Measurements from ENCODE around the gene CFD. TPM values are rescaled to one million over a fixed set of nuclear protein-coding genes. Genes with fewer than 3 reads are reported as not detected.

The CFD gene
- total RNA-seq, 3 donors from 2014 or later: 43.1 to 209 (median 110) TPM

DNA sequence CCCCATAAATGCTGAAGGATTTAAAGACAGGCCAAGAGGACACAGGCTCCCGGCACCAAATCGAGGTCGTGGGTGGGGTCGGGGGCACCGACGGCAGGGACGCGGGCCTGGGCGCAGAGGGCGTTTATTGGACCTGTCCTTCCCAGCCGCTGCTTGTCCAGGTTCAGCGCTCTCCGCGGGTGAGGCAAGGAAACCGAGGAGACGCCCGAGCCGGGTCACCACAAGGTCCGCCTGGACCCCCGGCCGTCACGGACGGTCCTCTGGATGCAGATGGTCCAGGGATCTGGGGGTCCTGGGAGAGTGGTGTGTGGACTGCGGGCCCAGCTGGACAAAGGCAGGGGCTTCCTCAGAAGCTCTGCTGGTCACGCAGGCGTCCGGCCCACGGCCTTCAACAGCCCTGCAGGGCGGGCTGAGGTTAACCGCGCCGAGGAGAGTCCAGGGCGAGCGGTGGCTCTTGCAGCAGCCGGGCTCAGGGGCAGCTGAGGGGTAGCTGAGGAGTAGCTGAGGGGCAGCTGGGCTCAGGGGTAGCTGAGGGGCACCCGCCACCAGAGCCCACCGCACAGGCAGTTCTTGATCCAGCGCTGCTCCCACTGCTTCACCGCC, 8.5 kb downstream of the CFD start:
- Histone ChIP-seq H3K36me3 (ENCODE audit: low read depth) (no peaks in the 10 kb centered on the region), H3K9me3 (no peaks in the 10 kb centered on the region), H3K4me3 (no peak overlapping the region), H3K4me1 (ENCODE audit: low read depth) (peaks cover 18% of the 10 kb centered on the region)
- no peak for DNase-seq
- no peak for ATAC-seq
- intact Hi-C loops (cut with DNase I, micrococcal nuclease): loop anchor here in 1 of 2 donors (10.0 kb wide), 1 partner anchor 57 kb away; the partner anchor contains the start of gene ARID3A
- TF ChIP-seq, protein P1, sequence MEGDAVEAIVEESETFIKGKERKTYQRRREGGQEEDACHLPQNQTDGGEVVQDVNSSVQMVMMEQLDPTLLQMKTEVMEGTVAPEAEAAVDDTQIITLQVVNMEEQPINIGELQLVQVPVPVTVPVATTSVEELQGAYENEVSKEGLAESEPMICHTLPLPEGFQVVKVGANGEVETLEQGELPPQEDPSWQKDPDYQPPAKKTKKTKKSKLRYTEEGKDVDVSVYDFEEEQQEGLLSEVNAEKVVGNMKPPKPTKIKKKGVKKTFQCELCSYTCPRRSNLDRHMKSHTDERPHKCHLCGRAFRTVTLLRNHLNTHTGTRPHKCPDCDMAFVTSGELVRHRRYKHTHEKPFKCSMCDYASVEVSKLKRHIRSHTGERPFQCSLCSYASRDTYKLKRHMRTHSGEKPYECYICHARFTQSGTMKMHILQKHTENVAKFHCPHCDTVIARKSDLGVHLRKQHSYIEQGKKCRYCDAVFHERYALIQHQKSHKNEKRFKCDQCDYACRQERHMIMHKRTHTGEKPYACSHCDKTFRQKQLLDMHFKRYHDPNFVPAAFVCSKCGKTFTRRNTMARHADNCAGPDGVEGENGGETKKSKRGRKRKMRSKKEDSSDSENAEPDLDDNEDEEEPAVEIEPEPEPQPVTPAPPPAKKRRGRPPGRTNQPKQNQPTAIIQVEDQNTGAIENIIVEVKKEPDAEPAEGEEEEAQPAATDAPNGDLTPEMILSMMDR (IDR thresholded peaks at IDR 0.05): no peak

DNA sequence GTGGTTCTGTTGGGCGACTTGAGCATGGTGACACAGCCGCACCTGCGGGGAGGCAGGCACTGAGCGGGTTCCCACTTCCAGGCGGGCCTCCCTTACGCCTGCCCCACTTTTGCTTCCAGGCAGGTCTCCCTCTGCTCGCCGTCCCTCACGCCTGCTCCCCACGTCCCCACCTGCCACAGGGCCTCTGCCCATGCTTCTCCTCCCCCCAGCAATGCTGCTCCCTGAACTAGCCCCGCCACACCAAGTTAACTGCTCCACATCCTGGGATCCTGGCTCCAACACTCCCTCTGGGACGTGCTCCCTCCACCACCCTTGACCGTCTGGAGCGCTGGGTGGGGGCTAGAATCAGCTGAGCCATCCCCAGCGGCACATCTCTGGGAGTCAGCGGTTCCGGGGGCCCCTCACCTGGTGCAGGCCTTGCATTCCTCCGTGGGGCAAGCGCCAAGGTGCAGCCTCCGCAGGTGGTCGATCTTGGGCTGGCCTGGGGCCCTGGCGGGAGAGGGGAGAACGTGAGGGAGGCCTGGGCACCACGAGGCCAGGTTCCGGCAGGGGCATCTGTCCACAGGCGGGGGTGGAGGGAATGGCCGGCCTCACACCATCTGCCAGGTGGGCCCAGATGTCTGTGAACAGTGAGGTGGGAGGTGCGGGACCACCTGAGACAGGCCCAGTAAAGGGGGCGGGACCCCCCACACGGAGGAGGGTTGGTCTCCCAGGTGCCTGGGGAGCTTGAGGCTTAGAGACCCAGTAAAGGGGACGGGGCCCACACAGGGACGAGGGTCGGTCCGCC, 9.2 kb downstream of the CFD start:
- Histone ChIP-seq H3K36me3 (ENCODE audit: low read depth) (no peaks in the 10 kb centered on the region), H3K9me3 (no peaks in the 10 kb centered on the region), H3K4me3 (no peak overlapping the region), H3K4me1 (ENCODE audit: low read depth) (peaks cover 11% of the 10 kb centered on the region)
- ATAC-seq: no peak
- TF ChIP-seq, protein P1 (IDR thresholded peaks at IDR 0.05): no peak
- intact Hi-C loops (cut with DNase I, micrococcal nuclease): loop anchor here in 1 of 2 donors (10.0 kb wide), 1 partner anchor 56 kb away; the partner anchor contains the start of gene ARID3A
- DNase-seq: no peak

DNA sequence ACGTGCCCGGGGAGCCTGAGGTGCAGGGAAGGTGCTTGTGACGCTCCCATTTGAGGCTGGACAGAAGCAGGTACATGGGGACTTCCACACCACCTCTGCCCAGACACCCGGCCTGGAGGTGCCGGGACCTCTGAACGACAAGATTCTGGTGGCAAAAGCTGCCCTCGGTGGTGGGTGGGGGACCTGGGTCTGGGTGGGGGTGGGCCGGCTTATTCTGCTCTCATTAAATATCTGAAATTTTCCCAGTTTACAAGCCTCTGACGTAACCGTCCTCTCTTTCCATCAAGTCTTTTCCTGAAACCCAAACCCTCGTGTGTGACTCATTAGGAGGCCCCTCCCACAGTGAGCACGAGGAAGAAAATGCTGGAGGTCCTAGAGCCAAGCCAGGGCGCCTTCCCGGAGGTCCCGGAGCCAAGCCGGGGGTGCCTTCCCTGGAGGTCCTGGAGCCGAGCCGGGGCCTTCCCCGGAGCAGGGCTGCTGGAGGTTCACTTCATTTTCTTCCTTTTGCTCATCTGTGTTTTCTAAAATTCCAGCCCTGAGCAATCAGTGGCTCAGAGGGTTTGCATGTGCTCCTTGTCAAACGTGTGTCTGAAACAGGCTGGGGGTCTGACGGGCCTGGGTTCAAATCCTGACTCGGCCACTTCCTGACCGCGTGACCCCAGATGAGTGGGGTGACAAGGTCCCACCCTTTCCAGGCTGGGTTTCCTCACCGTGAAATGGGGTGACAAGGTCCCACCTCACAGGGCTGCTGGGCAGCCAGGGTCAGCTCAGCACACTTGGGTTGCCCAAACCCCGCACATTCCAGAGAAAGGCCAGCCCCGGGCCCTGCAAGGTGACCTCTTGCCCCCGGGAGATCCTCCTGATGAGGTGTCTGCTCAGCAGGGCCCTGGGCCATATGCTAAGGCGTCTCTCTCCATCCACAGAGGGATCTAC, 10.0 kb downstream of the CFD start:
- Histone ChIP-seq H3K9me3 (no peaks in the 10 kb centered on the region), H3K36me3 (ENCODE audit: low read depth) (no peaks in the 10 kb centered on the region), H3K4me1 (ENCODE audit: low read depth) (peaks cover 10% of the 10 kb centered on the region), H3K4me3 (no peak overlapping the region)
- peak; percentile 35 for ATAC-seq
- intact Hi-C loops (cut with DNase I, micrococcal nuclease): loop anchor here in 1 of 2 donors (10.0 kb wide), 1 partner anchor 55 kb away; the partner anchor contains the start of gene ARID3A
- TF ChIP-seq, protein P1 (IDR thresholded peaks at IDR 0.05): no peak
- peak in 2 of 3 donors; percentile 53 to 55 for DNase-seq

DNA sequence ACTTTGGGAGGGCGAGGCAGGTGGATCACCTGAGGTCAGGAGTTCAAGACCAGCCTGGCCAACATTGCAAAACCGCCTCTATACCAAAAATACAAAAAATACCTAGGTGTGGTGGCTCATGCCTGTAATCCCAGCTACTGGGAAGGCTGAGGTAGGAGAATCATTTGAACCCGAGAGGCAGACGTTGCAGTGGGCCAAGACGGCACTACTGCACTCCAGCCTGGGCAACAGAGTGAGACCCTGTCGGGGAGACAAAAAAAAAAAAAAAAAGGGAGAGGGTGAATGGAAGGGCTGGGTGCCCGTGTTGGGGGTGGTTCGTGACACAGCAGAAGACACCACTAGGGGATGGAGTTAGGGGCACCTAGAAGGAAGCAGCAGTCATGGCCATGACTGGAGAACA, 10.8 kb downstream of the CFD start:
- H3K4me3 ChIP-seq: no peak overlapping the region
- intact Hi-C loops (cut with DNase I, micrococcal nuclease): no loop called here
- peaks cover 10% of the 10 kb centered on the region for H3K4me1 ChIP-seq (ENCODE audit: low read depth)
- no peaks in the 10 kb centered on the region for H3K36me3 ChIP-seq (ENCODE audit: low read depth)
- DNase-seq (no peak), ATAC-seq (no peak)
- H3K9me3 ChIP-seq: no peaks in the 10 kb centered on the region
- TF ChIP-seq, protein P1 (IDR thresholded peaks at IDR 0.05): no peak

DNA sequence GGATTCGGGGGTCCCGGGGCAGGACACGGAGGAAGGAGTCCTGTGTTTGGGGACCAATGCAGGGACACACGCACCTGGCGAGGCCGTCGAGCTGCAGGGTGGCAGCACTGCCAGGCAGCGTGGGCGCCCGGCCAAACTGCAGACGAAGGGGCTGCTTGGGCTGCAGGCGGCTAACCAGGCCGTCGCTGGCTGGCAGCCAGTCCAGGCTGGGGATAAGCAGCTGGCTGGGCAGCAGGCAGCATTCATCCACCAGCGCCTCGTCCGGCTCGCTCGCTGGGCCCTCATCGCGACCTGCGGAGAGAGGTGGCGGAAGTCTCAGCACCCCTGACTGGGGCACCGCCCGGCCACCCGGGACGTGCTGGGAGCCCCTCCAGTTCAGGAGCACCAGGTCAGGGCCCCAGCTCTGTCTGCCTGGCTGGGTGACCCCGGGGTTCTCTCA, 11.5 kb downstream of the CFD start:
- peak in 1 of 3 donors; percentile 50 for DNase-seq

More for the DNA sequence above, 11.5 kb downstream of the CFD start:
- Histone ChIP-seq H3K36me3 (ENCODE audit: low read depth) (no peaks in the 10 kb centered on the region), H3K4me1 (ENCODE audit: low read depth) (peaks cover 10% of the 10 kb centered on the region), H3K4me3 (no peak overlapping the region), H3K9me3 (no peaks in the 10 kb centered on the region)
- intact Hi-C loops (cut with DNase I, micrococcal nuclease): no loop called here
- TF ChIP-seq, protein P1 (IDR thresholded peaks at IDR 0.05): no peak
- no peak for ATAC-seq
